DMS114 treated with DMSO at 0.1 percent for 48 hours (cell line): ENCODE data around the gene KDM4B.

ENCODE experiments used
- DNase-seq: peaks from one replicate; lab custom pipeline; 2025; ENCODE audit not compliant: unreplicated experiment; lab: John Stamatoyannopoulos, UW

KDM4B gene

DNA sequence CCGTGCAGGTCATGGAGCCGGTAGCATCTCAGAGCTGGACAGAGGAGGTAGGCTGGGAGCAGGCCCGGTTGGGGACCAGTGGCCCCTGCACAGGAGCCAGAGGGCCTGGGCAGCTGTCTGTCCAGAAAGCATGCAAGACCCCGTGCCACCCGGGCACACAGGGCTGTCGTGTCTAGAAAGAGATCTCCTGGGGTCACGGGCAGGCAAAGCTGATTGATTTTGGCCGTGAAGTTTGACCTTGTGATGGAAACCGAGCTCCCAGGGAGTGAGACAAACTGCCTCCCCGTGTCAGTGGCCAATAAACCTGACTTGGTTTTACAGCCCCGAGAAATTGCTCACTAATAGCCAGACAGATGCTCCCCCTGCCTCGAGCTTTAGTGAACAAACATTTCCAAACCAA, 98.8 kb downstream of the KDM4B start:
- DNase-seq = no peak

- no peak for DNase-seq
These were observed 99.5 kb downstream of the KDM4B start for GRCh38 chr19:5068233-5069072.

- no peak for DNase-seq
These were observed 101.4 kb downstream of the KDM4B start for GRCh38 chr19:5070331-5070730.

DNA sequence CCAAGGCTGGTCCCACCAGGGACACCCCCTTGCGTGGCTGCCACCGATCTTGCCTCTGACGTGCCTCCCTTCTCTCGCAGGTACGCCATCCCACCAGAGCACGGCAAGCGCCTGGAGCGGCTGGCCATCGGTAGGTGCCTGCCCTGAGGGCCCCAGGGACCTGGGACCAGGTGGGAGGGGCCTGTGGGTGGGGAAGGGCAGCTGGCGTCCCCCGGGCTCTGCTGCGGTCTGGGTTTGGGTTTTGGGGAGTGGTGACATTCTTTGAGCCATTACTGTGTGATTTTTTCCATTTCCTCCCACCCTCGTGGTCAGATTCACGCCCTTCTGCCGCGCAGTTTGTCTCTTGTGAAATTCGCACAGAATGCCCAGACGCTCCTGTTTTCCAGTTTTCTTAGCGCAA, 102.0 kb downstream of the KDM4B start:
- DNase-seq = no peak

- DNase-seq = no peak
These were observed 102.7 kb downstream of the KDM4B start for GRCh38 chr19:5071579-5071978.

DNA sequence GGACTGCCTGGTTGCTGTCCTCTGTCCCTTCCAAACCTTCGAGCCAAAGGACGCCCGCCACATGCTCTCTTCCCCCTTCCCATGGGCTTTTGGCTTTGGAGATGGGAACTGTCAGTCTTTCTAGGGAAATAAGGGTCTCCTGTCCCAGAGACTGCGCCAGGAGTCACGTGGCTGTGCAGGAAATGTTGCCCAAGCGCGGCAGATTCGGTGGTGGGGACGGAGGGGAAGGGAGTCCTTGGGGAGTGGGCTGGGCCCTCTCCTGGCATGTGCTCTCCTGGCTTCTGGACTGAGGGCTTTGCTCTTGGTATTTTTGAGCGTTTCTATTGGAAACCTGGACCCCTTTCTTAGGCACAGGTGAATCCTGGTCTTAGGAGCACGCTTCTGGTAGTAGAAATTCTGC, 103.2 kb downstream of the KDM4B start:
- DNase-seq = no peak

DNA sequence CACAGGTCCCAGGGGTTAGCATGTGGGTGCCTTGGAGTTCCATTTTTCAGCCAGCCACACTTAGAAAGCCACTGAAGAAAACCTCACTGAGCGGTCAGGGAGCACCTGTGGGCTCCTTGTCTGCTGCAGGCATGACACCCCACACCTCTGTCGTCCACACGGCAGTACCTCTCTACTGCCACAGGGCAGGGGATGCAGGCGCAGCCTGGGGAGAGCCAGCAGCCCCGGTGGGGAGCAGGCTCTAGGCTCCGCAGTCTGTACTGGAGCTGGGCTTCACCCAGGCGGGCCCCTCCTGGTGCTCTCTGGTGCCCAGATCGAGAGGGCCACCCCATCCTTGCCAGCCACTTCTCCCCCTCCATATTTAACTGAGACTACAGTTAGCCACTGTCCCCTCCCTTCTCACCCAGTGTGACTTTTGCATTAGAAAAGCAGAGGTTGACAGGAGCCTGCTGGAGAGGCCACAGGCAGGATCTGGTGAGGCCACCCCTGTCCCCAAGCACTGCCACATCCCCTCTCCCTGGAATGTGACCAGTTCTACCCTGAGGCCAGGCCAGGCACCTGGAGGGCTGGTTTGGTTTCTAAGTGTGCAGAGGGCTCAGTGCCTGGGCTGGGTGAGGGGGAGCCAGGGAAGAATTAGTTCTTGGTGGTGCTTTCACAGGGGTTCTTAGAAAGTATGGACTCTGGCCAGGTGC, 104.4 kb downstream of the KDM4B start:
- DNase-seq = no peak

DNA sequence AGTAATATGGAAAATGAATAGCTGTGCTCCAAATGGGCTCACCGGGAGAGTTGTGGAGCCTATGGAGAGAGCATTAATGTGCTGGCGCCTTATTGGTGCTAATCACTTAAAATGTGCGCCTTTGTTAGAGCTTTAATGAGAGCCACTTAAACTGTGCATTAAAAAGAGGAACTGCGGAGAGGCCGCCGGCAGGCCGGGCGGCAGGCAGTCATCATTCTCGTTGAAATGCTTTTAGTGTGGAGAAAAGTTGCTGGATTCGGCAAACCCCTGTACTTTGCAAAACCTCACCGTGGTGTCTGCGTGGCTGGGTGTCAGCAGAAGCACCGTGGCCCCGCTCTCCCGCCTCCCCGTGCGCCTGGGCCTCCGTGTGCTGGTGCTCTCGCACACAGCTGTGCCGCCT, 105.5 kb downstream of the KDM4B start:
- DNase-seq = no peak

DNA sequence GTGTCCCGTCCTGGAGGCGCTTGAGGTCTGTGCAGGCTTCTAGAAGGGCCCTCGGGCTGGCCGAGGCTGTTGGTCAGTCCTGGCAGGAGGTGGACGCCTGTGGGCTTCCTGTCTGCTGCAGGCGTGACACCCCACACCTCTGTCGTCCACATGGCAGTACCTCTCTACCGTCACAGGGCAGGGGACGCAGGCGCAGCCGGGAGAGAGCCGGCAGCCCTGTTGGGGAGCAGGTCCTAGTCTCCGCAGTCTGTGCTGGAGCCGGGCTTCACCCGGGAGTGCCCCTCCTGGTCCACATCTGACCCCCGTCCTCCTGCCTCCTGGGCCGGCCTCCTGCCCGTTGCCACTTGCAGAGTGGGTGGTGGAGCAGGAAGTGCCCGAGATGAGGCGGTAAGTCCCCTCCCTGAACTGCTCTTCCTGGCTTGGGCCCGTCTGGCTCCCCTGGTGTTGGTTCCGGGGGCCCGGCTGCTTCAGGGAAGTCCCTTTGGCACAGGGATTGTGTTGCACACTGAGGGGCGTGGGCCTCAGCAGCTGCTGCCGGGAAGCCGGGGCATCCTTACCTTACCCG, 106.0 kb downstream of the KDM4B start:
- no peak for DNase-seq

GRCh38 chr19:5075597-5075996, 106.7 kb downstream of the KDM4B start:
- DNase-seq = no peak

DNA sequence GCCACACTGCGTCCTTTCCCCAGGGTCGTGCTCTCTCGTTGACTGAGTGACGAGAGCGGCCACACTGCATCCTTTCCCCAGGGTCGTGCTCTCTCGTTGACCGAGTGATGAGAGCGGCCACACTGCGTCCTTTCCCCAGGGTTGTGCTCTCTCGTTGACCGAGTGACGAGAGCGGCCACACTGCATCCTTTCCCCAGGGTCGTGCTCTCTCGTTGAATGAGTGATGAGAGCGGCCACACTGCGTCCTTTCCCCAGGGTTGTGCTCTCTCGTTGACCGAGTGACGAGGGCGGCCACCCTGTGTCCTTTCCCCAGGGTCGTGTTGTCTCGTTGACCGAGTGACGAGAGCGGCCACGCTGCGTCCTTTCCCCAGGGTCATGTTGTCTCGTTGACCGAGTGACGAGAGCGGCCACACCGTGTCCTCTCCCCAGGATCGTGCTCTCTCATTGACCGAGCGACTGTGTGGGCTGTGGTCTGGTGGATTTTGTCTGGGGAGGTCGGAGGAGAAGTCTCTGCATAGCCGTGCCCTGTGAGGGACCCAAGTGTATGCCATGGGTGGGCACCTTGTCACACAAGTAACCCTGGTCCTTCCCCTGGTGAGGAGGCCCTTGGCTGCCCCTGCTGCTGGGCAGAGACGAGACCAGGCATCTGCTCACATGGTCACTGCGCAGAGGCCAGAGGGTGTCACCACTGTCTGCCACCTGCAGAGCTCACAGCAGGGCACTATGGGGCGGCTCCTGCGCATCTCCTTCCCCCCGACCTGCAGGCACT, 107.7 kb downstream of the KDM4B start:
- DNase-seq = no peak

- no peak for DNase-seq
These were observed 108.2 kb downstream of the KDM4B start for GRCh38 chr19:5077209-5077515.

DNA sequence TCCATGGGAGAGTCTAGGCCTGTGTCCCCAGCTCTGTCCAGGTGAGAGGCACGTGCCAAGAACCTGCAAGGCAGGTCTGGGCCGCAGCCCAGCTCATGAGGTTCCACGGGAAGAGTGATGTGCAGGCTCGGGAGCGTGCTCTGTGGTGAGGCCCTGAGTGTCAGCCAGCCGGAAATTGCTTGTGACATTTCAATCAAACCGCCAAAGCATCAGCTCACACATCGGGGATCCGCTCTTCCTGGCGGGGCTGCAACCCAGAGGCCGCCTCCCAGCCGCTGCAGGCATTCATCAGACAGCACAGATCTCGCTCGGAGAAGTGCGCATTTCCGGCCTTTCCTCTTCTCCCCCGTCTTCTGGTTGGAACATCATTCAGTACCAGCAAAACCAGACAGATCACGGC, 109.3 kb downstream of the KDM4B start:
- DNase-seq = no peak

GRCh38 chr19:5078666-5079065, 109.8 kb downstream of the KDM4B start:
- DNase-seq = no peak

- no peak for DNase-seq
These were observed 110.3 kb downstream of the KDM4B start for GRCh38 chr19:5079071-5079774.

- DNase-seq = no peak
These were observed 111.2 kb downstream of the KDM4B start for GRCh38 chr19:5080030-5080654.

GRCh38 chr19:5080809-5081208, 111.9 kb downstream of the KDM4B start:
- no peak for DNase-seq

GRCh38 chr19:5081443-5082161, 112.7 kb downstream of the KDM4B start:
- no peak for DNase-seq

DNA sequence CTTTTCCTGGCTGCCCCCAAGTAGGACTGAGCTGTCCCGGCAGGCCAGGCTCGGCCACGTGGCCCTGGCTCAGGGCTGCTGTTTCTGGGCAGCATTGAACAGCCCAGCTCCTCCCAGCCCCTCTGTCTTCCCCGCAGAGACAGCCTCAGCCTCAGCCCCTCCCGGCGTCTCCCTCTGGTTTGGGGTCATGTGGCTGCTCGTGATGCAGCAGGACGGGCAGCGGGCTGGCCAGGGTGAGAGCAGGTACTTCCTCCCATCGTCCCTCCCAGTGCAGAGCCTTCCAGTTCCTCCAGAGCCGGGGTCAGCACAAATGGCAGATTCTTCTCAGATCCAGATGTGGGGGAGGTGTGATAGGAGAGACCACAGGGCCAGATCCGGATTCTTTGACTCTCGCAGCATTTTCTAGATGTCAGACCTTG, 114.6 kb downstream of the KDM4B start:
- no peak for DNase-seq

- DNase-seq = no peak
These were observed 116.7 kb downstream of the KDM4B start for GRCh38 chr19:5085566-5085965.
